OCI-LY3 (cell line): ENCODE results near the gene OTULINL.

Experiments
- EZH2phosphoT487 ChIP-seq: fragments of 200-600 bp; shearing (Covaris generic); IDR thresholded peaks from 2 replicates; pipeline ENCODE4 v1.6.1; 2018; ENCODE audit warnings: antibody characterized with exemption, mixed run types, low read depth
- TF ChIP-seq, protein P1 (sequence below): fragments of 200-600, 300-600 bp; sonication (generic); IDR thresholded peaks from 2 replicates; pipeline ENCODE4 v1.5.1; 2014; ENCODE audit warnings: antibody characterized with exemption, low read length, low read depth

DNA sequence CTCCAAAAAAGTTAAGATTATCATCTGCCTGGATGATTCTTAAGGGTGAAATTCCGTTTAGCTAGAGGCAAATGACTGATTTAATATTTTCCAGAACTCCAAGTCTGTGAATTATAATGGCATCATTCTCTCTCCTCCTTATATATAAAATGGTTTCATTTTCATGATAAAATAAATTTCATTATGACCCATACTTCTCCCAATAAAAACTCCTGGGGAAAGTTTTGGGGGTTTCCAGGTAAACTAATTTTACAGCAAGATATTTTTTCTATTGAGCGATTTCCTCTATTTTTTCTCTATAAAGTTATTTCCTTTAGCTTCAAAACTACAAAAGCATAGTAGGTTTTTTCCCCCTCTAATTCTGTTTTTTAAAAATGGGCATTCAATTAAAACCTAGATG lies 75.3 kb downstream of the OTULINL start:
- TF ChIP-seq, protein P1, sequence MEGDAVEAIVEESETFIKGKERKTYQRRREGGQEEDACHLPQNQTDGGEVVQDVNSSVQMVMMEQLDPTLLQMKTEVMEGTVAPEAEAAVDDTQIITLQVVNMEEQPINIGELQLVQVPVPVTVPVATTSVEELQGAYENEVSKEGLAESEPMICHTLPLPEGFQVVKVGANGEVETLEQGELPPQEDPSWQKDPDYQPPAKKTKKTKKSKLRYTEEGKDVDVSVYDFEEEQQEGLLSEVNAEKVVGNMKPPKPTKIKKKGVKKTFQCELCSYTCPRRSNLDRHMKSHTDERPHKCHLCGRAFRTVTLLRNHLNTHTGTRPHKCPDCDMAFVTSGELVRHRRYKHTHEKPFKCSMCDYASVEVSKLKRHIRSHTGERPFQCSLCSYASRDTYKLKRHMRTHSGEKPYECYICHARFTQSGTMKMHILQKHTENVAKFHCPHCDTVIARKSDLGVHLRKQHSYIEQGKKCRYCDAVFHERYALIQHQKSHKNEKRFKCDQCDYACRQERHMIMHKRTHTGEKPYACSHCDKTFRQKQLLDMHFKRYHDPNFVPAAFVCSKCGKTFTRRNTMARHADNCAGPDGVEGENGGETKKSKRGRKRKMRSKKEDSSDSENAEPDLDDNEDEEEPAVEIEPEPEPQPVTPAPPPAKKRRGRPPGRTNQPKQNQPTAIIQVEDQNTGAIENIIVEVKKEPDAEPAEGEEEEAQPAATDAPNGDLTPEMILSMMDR = no peak
- TF ChIP-seq EZH2phosphoT487 = no peak
